Endothelial cell of umbilical vein (primary cell): ENCODE data around the gene DUSP22.

Source experiments
- CTCF ChIP-seq, 2 donors: IDR thresholded peaks; 1 replicate in 1 of 2; 2 replicates in 1 of 2; pipeline ENCODE4 v1.5.1; 2011; ENCODE audit warnings: low read length in 2 of 2, mild to moderate bottlenecking in 2 of 2, moderate library complexity in 2 of 2, control low read depth in 1 of 2, inconsistent platforms in 1 of 2, low read depth in 1 of 2; ENCODE audit not compliant: insufficient read depth in 1 of 2; ENCODE audit errors: extremely low read depth in 1 of 2
- EZH2 ChIP-seq: IDR thresholded peaks from 2 replicates; pipeline ENCODE4 v1.6.1; 2012; ENCODE audit warnings: borderline replicate concordance, low read depth, mild to moderate bottlenecking, moderate library complexity, low read length, inconsistent platforms; ENCODE audit not compliant: severe bottlenecking
- MAX ChIP-seq: IDR thresholded peaks from 2 replicates; pipeline ENCODE4 v1.6.1; 2011; ENCODE audit not compliant: insufficient read depth, insufficient read length
- POLR2A ChIP-seq: IDR thresholded peaks from 2 replicates; pipeline ENCODE4 v1.6.1; 2012; ENCODE audit warnings: low read depth, mild to moderate bottlenecking, control low read depth, low read length
- POLR2AphosphoS5 ChIP-seq: IDR thresholded peaks from 2 replicates; pipeline ENCODE4 v1.6.1; 2012; ENCODE audit warnings: low read depth, mild to moderate bottlenecking, control low read depth, low read length, moderate library complexity; ENCODE audit not compliant: insufficient read depth

- no peak for TF ChIP-seq CTCF (IDR thresholded peaks at IDR 0.05; ENCODE audit: extremely low read depth in 1 of 2, insufficient read depth in 1 of 2, low read depth in 1 of 2, low read length in 2 of 2)
- no peak for TF ChIP-seq POLR2A
- no peak for TF ChIP-seq EZH2
- no peak for TF ChIP-seq POLR2AphosphoS5
- no peak for TF ChIP-seq MAX
Observed at GRCh38 chr6:328924-329323, 36.6 kb downstream of the DUSP22 start.
